Forelimb muscle (tissue), 1 donor: Measurements from ENCODE around the gene OR5L2. TPM values are rescaled to one million over a fixed set of nuclear protein-coding genes. Genes with fewer than 3 reads are reported as not detected.
"Not testable (repeated sequence)": the region's sequence is repeated elsewhere in the genome, so short reads cannot be mapped to it uniquely, and the experiment has no call there.

ENCODE experiments used
- DNase-seq: peaks from one replicate; pipeline ENCODE4 v3.0.0-alpha.2; 2013; ENCODE audit warnings: low read depth
- polyA plus RNA-seq: library from polyadenylated mRNA; unstranded; fragments of 120-200 nt; gene quantifications from one replicate; pipeline ENCODE4 v1.2.1, GENCODE V29; 2013; ENCODE audit not compliant: insufficient read length

Gene OR5L2
- not detected for polyA plus RNA-seq

DNA sequence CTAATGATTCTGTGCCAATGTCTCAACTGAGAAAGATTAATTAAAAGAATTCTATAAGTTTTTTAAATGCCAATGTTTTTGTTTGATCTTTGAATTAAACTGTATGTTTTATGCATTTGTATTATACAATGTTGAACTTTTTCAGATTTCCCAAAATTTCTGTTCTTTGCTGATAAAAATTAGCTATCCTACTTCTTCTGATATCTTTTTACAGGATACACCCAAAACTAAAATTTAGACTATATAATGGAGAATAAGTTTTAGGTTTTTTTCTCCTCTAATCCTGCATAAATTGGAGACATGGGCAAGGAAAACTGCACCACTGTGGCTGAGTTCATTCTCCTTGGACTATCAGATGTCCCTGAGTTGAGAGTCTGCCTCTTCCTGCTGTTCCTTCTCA is at the start of gene OR5L2:
TSS of gene OR5L2 (plus strand) at position 301 of the 400 bp plus-strand sequence. CDS start at position 301, 0 bp downstream.
- DNase-seq, result no peak

GRCh38 chr11:55791606-55792005 is 35.4 kb upstream of the OR5L2 start:
- no peak for DNase-seq

DNA sequence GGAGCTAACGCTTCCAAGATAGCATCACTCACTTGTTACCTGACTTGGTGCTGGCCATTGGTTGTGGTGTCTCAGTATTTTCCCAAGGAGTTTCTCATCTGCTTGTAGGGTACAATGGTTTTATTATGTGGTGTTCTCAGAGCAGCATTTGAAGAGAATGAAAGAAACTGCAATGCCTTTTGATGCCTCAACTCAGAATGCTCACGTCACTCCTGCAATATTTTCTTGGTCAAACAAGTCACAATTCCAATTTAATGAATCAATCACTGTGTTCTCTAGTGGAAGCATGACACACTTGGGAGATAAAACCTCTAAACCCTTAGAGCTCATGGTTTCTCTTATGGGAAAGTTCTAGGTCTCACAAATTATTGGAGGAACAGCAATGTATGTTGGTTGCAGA is 33.7 kb upstream of the OR5L2 start:
- no peak for DNase-seq

- no peak for DNase-seq
These were observed 31.8 kb upstream of the OR5L2 start, which contains the start of gene OR5D14 for GRCh38 chr11:55795256-55795655. Gene OR5D14, plus strand, starts transcription at chr11:55795556. Its CDS starts 0 bp downstream, at chr11:55795556.

DNA sequence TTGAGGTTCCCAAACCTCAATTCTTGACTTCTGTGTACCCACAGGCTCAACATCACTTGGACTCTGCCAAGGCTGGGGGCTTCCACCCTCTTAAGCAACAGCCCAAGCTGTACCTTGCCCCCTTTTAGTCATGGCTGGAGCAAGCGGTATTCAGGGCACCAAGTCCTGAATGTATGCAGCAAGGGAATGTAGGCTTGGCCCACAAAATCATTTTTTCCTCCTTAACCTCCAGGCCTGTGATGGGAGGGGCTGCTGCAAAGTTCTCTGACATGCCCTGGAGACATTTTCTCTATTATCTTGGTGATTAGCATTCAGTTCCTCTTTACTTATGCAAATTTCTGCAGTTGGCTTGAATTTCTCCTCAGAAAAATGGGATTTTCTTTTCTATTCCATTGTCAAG is 20.8 kb upstream of the OR5L2 start:
- no peak for DNase-seq

- DNase-seq, result no peak
These were observed 16.0 kb upstream of the OR5L2 start, which contains the start of gene OR5L1 for GRCh38 chr11:55811067-55811466. Gene OR5L1, plus strand, starts transcription at chr11:55811367. Its CDS starts 100 bp downstream, at chr11:55811467.

DNA sequence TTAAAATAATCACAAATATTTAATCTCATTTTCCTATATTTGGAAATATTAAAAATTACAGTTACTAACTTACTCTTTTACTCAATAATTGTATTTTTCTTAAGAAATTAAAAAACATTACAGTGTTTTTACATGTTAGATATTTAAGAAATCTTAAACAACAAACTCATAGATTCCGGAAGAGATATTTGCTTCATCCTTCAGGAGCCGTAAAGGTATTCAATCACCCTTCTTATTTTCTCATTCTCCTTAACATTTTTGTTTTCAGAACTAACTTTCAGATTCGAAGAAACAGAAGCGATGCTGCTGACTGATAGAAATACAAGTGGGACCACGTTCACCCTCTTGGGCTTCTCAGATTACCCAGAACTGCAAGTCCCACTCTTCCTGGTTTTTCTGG is 7.7 kb upstream of the OR5L2 start, which contains the start of gene OR5D18:
TSS of gene OR5D18 (plus strand) at position 301 of the 400 bp plus-strand sequence. CDS start at position 301, 0 bp downstream.
- DNase-seq, result no peak

DNA sequence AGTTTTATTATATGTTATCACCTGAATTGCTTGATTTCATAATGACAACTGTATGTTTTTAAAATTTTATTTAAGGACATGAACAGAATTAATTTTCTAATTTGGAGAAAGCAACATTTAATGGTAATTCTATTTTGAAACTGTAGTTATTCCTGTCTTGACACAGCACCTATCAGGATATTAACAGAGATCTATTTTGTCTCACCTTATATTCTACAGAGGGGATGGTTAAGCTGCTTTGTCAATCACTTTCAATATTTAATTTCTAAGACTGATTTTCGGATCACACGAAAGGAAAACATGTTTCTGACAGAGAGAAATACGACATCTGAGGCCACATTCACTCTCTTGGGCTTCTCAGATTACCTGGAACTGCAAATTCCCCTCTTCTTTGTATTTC is 11.4 kb downstream of the OR5L2 start, which contains the start of gene OR5D16:
TSS of gene OR5D16 (plus strand) at position 301 of the 400 bp plus-strand sequence. CDS start at position 301, 0 bp downstream.
- DNase-seq, result no peak

DNA sequence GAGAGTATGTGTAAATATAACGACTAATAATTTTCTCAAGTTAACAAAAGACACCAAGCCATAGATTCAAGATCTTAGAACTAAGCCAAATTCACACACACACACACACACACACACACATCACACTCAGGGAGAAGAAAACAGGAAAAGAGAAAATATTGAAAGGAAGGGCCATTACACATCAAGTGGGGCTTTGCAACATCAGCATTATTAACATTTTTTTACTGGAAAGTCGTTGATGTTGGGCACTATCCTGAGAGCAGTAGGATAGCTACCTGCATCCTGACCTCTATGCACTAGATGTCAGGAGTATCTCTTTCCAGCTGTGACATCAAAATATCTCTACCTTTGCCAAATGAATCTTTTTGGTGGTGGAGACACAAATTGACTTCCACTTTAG is 20.4 kb downstream of the OR5L2 start:
- no peak for DNase-seq

GRCh38 chr11:55849037-55849436 is 22.0 kb downstream of the OR5L2 start:
- no peak for DNase-seq

DNA sequence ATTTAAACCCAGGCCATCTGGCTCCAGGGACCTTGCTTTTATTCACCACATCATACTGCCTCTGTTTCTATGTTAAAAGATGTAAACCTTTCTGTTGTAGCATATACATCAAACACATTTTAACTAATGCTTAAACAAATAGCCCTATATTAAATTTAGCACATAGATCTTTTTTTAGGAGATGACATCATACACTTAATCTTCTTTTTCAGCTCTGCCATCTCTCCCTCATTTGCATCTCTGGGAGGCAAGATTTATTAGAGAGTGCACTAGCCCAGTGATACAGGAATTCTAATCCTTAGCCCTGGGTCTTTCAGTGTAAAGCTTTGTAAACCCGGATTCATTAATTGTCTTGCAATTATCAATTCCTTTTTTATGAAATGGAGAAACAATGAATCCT is 25.1 kb downstream of the OR5L2 start:
- no peak for DNase-seq

DNA sequence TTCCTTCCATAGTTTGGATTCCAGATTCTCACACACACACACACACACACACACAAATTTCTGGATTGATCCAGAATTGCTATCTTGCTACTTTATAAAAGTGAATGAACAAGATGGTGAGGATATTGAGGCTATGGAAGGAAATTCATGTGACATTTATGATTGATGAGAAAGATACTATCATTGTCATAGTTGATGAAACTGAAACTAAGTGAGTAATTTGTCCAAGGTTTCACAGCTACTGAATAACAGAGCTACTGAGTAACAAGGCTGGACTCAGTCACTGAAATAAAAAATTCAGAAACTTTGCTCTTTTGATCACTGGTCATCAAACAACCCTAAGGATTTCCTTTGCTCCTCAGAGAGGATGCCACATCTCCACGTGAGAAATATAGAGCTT is 27.7 kb downstream of the OR5L2 start:
- no peak for DNase-seq

- DNase-seq, result not testable (repeated sequence)
These were observed 40.3 kb downstream of the OR5L2 start for GRCh38 chr11:55867354-55867753.

DNA sequence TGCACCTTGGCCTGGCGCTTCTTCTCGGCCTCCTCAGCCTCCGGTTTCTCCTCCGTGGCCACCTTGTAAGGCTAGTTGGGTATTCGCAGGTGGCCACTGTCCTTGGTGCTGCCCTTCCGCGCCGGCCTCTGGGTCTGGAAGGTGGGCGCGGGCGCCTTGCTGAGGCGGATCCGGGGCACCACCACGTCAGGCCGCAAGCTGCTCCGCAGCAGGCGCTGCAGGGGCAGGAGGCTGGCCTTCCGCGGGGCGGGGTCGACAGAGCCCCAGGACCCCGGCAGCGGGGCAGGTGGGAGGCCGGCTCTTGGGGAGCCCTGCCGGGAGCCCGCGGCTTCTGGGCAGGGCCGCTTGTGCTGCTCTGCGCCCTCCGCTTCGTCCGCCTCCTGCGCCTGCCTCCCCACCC is 45.7 kb downstream of the OR5L2 start:
- DNase-seq, result not testable (repeated sequence)

GRCh38 chr11:55873146-55873545 is 46.1 kb downstream of the OR5L2 start:
- not testable (repeated sequence) for DNase-seq

Other genes starting within 250 kb of the OR5L2 start
- not detected for gene OR4C11, start 219.6 kb upstream of the OR5L2 start, polyA plus RNA-seq
- not detected for gene OR4P4, start 192.1 kb upstream of the OR5L2 start, polyA plus RNA-seq
- gene OR4S2, start 178.9 kb upstream of the OR5L2 start, polyA plus RNA-seq, result not detected
- not detected for gene OR4C6, start 165.0 kb upstream of the OR5L2 start, polyA plus RNA-seq
- not detected for gene OR5D13, start 53.8 kb upstream of the OR5L2 start, polyA plus RNA-seq
- gene OR5D14, start 31.7 kb upstream of the OR5L2 start, polyA plus RNA-seq, result not detected
- gene OR5L1, start 15.9 kb upstream of the OR5L2 start, polyA plus RNA-seq, result not detected
- not detected for gene OR5D18, start 7.6 kb upstream of the OR5L2 start, polyA plus RNA-seq
- gene OR5D16, start 11.5 kb downstream of the OR5L2 start, polyA plus RNA-seq, result not detected
- not detected for gene TRIM51, start 56.1 kb downstream of the OR5L2 start, polyA plus RNA-seq
- gene OR5W2, start 87.4 kb downstream of the OR5L2 start, polyA plus RNA-seq, result not detected
- not detected for gene OR5I1, start 109.2 kb downstream of the OR5L2 start, polyA plus RNA-seq
- gene OR10AG1, start 142.7 kb downstream of the OR5L2 start, polyA plus RNA-seq, result not detected
- not detected for gene OR5F1, start 167.4 kb downstream of the OR5L2 start, polyA plus RNA-seq
- 0.01 TPM for gene OR5AS1, start 200.4 kb downstream of the OR5L2 start, polyA plus RNA-seq